Stimulated activated naive CD4-positive, alpha-beta T cell (primary cell): Measurements from ENCODE around the gene SOX8.

Experiments used
- DNase-seq, 6 experiments: peaks; one replicate each; lab custom pipeline; 2025; lab: John Stamatoyannopoulos, UW

SOX8 gene

DNA sequence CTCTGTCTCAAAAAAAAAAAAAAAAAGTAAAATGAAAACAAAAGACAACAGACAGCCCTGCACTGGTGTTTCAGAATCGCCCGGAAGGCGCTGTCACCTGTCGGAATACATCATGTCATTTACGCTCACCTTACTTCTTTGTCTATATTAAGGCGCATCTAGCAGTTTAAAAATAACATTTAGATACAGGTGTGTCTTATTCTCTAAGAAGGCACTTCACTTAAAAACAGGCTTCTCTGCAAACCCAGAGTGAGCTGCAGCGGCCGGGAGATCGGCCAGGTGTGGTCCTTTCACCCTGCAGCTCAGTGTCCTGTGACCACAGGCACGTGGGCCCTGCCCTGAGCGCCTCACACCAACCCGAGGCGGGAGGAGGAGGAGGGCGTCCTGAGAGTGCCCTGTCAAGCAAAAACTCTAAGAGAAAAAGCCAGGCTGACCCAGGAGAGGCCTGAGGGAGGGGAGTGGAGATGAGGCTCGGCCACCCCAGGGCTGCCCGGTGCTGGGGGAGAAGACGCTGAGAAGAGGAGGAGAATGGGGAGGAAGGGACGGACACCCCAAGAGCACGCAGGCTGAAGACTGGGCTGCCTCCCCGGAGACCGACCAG lies 7.5 kb upstream of the SOX8 start:
- DNase-seq = no peak

DNA sequence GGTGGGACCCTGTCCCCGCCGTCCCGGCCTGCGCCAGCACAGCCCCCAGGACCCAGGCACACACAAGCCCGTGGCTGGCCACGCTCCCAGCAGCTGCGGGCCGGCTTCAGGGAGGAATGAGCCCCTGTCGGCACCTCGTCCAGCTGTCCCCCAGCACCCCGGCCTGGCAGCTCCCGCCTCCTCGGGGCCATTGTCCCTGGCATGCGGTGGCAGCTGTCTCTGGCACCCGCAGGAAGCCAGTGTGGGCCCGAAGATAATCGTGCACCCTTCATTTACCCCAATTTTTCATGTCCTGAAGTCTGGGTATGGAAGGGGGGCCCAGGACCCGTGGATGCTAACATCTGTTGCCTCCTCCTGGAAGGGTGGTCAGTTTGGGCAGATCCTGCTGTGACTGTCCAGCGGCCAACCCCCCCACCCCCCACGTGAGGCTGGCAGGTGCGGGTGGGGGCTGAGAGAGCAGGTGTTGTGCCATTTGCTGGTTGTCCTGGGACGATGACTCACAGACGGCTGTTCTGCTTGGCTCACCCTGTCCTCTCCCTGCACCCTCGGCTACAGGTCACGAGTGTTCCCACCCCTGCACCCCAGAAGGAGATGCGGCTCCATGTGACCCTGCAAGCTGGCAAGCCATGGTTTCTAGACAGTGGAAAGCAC lies 6.8 kb upstream of the SOX8 start:
- no peak for DNase-seq

DNA sequence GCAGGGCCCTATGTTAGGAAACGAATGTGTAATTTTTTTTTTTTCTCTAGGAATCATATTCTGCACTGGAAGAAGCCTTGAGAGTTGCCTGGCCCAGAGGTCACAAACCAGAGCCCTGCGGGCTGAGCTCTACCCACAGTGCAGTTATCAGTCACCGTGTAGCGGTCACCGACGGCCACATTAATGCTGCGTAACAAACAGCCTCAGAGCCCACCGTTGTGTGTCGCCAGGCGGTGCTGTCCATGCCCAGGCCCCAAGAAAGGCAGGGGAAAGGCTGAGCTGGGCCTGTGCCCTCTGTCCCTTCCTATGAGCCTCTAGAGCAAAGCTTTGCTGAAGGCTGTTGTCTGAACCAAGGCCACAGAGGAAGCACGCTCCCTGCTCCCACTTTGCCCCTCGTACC lies 6.3 kb upstream of the SOX8 start:
- DNase-seq = no peak

DNA sequence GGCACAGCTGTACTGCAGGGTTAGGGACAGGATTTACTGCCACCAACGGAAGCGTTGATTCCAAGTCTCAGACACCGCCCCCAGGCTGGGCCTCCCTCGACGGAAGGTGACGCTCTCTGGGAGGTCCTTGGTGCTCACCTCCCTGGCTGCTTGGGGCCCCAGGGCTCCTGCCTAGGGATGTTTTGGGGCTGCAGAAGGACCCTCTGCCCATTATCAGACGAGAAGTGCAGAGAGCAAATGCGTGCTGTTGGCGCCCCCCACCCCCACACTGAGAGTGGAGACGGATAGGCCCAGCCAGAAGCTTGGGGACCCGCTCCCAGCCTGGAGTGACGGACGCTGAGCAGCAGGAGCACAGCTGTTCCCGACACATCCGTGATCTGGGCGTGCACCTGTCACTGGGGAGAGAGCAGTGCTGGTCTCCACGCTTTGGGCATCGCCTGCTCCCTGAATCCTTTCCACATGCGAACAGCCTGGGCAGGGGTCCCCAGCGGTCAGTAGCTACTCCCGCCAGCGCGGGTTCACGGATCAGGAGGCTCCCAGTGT lies 5.1 kb upstream of the SOX8 start:
- DNase-seq = peak; percentile 12 to 49 (median 32)

DNA sequence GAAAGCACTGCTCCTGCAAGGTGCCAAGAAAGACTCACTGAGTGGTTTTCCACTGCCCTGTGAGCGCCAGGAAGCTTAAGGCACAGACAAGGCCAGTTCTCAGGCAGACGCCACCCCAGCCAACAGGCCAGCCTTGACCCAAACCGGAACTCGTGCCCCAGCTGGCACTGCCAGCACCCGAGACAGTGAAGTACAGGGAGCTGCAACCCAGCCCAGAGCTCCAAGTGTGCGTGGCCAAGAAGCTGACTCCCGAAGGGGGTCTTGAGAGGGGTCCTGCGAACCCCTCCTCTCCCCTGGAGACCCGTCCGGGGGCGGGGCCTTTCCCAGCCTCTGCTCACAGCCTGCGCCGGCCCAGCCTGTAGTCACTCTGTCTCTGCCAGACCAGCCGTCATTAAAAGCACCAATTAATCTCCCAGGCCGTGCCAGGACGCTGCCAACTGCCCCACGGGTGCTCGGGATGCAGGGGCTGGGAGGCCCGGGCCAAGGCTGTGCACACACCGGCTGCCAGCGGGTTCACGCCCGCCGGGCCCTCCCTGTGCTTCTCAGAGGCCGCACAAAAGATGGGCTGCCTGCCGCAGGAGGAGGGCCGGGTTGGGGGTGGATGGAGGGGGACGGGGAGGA lies 4.4 kb upstream of the SOX8 start:
- no peak for DNase-seq

DNA sequence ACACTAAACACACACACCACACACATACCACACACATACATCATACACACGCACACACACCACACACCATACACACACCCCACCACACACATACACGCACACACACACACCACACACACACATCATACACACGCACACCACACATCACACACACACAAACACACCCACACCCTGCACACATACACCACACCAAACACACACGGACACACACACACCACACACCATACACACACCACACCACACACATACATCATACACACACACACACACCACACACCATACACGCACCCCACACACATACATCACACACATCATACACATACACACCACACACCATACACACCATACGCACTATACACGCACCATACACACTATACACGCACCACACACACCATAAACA lies 3.7 kb upstream of the SOX8 start:
- no peak for DNase-seq

DNA sequence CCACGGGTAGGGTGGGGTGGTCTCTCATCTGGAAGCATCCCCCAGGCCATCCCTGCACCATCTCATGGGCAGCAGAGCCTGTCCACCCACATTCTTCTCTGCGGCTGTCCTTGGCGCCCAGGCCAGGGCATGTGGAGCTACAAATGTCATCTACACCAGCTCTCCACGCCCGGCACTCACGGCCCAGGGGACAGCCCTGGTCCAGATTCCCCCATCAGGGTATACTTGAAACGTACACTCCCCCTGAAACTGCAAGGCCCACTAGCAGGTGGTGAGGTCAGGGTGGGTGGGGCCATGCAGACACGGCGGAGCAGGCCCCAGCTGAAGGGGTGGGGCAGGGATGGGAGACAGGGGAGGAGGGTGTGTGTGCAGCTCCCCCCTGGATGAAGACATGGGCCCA lies 3.2 kb upstream of the SOX8 start:
- no peak for DNase-seq

DNA sequence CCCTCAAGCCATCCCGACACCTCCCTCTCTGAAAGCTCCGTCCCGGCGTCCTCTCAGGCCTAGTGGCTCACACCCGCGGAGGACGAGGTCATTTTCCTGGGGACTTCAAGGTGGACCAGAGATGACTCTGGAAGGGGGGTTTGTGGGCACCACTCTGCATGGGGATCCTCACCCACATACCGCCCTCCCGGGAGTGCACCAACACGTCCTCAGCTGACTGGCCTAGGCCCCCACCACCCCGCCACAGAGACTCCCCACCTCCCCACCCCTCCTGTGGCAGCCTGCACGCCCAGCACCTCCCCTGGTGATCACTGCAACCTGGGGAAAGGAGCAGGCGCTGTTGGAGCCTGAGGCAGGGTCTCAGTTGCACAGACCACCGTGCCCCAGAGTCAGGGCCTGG lies 2.4 kb upstream of the SOX8 start:
- DNase-seq = no peak

DNA sequence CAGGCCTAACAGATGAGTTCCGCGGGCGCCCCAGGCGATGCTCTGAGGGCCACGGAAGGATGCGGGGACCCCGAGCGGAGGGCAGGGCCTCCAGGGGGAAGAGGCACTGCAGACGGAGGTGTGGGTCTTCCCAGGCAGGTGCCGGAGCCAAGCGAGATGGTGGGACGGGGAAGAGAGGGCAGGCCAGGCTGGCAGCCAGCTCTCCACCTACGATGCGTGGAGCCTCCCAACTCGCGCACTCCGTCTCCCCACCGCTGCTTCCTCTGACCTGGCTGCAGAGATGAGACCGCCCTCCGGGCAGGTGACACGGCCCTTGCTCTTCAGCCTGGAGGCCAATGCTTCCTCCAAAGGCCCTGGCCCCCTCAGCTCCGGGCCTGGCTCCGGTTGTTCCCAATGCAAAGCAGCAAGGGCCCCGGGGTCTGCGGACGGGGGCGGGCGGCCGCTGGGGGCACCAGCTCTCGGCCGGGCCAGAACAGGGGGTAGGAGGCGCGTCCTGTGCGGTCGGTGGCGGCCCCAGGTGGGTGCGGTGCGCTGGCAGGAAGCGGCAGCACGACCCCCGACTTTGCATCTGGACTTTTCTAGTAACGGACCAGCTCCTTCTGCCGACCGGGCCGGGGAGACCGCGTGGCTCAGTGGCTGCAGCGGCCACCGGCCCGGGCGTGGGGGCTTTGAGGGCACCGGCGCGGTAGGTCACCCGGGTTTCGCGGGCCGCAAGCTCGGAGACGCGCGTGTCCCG lies 1.5 kb upstream of the SOX8 start:
- DNase-seq = peak in 1 of 6 experiments; percentile 20

DNA sequence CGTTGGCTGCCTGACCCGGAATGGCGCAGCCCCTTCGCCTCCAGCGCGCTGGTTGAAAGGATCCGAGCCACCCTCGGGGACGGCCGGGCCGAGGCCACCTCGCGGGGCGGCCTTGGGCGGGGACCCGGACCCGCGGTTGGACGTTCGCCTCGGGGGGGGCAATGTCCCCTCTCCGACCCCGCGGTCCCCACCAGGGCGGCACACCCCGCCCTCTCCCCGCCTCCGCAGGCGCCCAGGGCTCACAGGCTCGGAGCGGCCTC lies 1.0 kb upstream of the SOX8 start:
- no peak for DNase-seq

DNA sequence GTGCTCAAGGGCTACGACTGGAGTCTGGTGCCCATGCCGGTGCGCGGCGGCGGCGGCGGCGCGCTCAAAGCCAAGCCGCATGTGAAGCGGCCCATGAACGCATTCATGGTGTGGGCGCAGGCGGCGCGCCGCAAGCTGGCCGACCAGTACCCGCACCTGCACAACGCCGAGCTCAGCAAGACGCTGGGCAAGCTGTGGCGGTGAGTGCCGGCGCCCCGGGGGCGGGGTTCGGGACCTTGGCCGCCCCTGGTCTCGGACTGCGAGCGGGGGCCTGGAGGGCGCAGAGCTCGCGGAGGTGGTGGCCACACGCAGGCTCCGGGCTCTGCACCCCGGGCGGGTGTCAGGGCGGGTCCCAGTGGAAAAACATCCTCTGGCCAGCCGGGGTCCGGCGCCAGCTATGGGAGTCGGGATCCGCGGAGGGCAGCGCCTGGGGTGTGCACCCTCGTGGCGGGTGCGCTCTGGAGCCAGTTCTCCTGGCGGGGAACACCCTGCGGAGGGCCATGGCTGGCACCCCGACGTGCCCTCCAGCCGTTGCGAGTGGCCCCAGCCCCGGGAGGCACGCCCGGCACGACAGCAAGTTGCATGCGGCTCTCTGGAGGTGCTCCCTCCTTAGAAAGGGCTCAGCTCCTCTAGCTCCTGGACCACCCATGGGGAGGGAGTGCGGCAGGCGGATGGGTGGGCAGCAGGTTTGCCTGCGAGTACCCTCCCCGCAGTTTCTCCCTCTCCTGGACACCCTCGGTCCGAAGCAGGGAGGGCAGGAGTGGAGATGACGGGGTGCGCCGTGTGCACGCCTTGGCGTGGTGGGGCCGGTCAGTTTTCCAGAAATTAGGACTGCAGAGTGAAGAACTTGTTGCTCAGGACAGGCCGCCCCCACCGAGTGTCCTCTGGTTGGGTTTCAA lies 824 bp downstream of the SOX8 start:
- DNase-seq = peak in 3 of 6 experiments; percentile 11 to 37 (median 32)

DNA sequence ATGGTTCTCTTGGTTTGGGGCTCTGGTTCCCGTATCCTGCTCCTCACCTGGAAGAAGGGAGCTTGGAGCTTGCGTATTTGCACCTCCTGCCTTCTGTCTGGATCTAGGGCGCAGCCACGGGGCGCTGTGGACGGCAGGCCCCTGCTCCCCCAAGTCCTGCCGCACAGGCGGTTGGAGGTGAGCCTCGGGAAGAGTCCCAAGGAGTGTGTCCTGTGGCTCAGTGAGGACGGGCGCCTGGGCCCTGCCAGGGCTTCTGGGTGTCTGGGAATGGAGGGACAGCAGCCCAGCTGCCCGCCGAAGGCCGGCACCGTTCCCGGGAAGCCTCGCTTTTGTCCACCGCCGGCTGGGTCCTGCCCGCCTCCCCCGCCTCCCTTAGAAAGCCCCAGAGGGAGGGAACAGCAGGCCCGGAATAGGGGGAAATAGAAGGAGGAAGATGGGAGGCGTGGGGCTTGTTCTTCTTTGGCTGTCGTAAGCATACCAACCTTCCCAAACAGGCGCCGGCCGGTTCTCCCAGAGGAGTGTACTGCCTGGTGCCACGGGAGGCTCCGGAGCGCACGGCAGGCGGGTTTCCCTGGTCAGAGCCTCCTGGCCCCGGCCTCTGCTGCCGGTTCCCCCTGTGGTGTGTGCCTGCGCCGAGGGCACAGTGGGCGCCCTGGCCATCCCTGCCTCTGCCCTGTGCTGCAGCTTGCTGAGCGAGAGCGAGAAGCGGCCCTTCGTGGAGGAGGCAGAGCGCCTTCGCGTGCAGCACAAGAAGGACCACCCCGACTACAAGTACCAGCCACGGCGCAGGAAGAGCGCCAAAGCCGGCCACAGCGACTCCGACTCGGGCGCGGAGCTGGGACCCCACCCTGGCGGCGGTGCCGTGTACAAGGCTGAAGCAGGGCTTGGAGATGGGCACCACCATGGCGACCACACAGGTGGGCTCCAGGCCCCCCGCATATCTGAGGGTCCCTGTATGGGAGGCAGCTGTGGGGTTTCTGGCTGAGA lies 1.8 kb downstream of the SOX8 start:
- DNase-seq = no peak

DNA sequence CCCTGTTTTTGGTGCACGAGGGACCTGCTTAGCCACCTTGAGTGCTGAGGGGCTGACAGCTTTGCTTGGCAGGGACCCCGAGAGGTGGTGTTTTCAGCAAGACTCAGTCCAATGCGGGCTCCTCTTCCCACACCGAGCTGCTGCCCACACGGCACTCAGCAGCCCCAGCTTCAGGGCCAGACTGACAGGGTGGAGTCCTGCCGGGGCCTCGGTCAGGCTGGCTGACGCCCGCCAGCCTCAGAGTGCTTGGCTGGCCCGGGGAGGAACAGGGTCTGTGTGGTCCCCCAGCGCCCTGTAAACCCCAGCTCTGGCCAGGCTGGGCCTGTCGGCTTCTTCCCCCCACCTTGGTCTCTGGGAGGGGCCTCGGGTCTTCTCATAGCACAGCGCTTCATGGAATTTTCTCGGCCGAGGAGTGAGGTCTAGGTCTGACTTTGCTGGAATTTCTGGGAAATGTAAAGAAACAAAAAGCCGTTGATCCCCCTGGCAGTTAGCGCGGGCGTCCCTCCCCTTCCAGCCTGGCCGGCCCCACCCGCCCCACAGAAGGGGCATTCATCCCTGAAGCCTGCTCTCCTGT lies 2.6 kb downstream of the SOX8 start:
- no peak for DNase-seq

DNA sequence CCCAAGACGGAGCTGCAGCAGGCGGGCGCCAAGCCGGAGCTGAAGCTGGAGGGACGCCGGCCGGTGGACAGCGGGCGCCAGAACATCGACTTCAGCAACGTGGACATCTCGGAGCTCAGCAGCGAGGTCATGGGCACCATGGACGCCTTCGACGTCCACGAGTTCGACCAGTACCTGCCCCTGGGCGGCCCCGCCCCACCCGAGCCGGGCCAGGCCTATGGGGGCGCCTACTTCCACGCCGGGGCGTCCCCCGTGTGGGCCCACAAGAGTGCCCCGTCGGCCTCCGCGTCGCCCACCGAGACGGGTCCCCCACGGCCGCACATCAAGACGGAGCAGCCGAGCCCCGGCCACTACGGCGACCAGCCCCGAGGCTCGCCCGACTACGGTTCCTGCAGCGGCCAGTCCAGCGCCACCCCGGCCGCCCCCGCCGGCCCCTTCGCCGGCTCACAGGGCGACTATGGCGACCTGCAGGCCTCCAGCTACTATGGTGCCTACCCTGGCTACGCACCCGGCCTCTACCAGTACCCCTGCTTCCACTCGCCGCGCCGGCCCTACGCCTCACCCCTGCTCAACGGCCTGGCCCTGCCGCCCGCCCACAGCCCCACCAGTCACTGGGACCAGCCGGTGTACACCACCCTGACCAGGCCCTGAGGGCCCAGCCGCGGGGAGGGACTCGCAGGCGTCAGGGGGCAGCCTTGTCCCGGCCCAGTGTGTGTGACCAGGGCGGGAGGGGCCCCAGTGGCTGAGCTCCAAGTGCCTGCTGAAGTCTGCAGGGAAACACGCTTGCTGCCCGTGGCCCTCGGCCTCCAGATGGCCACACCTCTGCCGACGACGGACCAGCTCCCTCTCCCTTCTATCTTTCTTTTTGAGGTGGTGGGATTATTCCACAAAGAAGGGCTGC lies 3.4 kb downstream of the SOX8 start:
- no peak for DNase-seq

DNA sequence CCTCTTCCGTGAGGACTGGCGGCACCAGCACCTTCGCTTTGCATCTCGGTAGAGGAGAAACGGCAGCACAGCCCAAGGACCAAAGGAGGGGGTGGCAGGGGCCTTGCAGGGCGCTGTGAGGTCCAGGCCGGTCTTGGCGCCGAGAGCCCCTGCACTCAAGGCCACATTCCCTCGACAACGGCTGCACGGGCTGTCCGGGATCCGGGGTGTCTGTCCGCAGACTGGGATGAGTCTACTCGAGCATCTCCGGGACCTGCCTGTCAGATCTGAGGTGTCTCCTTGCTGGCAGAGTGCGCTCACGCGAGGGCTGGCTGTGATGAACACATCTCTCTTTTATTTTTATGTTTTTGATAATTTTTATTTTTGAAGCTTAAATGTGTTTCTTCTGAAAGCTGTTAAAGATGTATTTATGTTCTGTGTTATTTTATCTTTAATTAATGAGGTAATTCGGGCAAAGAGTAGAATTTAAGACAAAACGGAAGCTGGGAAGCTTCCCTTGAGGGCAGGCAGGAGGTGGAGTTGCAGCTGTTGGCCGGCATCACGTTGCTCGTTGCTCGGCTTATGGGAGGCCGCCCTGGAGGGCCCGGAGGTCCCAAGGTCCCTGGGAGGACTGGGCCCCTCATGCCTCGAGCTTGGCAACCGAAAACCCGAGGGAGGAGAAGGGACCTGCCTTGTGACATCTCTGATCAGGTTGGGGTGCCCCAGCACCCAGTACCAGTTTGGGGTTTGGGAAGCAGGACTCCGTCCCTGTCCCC lies 4.3 kb downstream of the SOX8 start:
- no peak for DNase-seq

DNA sequence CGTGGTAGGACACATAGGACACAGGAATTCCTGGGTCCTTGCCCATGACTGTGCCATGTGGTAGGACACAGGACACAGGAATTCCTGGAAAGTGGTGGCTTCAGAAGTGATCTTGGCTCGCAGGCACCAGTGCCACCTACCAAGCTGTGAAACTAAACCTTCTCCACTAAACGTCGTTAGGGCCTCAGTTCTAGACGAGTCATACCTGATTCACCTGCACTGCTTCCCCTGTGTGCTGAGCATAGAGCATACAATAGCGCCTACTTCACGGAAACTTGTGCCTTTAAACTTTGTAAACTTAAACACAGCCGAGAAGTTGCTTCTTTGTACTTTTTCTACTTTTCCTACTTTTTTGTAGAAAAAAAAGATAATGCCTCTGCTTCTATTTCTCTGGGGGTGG lies 4.8 kb downstream of the SOX8 start:
- no peak for DNase-seq

DNA sequence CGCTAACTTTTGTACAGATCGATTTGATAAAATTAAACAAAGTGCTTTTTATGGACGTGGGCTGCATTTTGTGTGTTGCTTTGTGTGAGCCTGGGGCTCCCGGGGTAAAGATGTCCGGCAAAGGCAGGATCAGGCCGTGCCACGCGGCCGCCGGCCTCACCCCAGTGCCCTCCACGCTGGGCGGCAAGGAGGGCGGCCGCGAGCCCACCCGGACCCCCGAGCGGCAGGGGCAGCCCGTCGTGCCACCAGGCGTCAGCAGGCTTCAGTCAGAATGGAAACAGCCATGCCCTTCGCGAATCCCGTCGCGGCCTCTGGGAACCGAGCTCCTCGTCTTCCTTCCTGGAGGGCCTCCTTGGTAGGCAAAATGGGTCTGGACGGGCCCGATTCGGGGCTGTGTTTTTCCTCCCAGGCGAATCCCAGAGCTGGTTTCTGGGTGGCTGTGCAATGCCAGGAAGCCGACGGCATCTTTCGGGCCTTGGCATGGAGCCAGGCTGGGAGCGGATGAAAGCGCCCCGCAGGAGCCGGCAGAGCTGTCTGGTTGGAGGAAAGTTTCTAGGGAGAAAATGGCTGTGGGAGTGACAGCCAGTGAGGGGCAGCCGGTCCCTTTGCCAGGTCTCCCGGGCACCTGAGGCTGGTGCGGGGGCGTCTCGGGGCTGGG lies 5.5 kb downstream of the SOX8 start:
- DNase-seq = no peak

DNA sequence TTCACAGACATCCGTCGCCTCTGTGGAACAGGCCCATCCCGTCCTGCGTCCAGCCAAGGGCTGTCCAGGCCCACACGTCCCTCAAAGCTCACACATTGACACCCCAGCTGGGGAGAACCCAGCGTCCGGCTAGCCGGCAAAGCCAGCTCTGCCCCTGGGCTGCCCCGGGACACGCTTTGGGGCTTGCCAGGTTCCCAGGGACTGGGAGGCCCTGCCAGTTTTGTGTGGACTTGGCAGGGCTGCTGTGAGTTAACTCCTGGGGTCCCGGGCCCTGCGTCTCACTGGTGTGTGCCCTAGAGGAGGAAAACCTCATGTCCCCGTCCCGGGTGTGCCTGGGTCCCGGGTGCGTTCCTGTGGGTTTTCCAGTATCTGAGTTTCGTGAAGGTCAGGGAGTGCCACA lies 6.3 kb downstream of the SOX8 start:
- no peak for DNase-seq
